IMR-90 (cell line): Measurements from ENCODE around the gene NEUROD4. TPM values are rescaled to one million over a fixed set of nuclear protein-coding genes. Genes with fewer than 3 reads are reported as not detected.

Experiments
- ATAC-seq: fragments of 200-7000 bp; cut with Tn5 transposase; 2 replicates; pipeline ENCODE4 v1.9.1; 2020; ENCODE audit warnings: low read depth, mild to moderate bottlenecking, moderate library complexity
- BruUV-seq: library from RNA; stranded (reverse); fragments of 400-500 nt; replicated peaks from 2 replicates; lab custom pipeline; 2021; lab: Mats Ljungman, UMichigan
- CTCF ChIA-PET: fragments of 300-600 bp; formaldehyde crosslinking; extraction: SDS; loops from one replicate; lab custom pipeline; 2021; ENCODE audit warnings: antibody characterized with exemption; lab: Yijun Ruan, JAX
- POLR2A ChIA-PET: fragments of 300-600 bp; sonication (Branson Sonifier 250); formaldehyde crosslinking; loops from one replicate; lab custom pipeline; 2022; ENCODE audit warnings: antibody characterized with exemption; ENCODE audit not compliant: unreplicated experiment; lab: Charles Lee
- DNase-seq: peaks from one replicate; pipeline ENCODE4 v3.0.0; 2013
- H2AFZ ChIP-seq: replicated peaks from 2 replicates; pipeline ENCODE3; 2013; ENCODE audit warnings: low read length, mild to moderate bottlenecking; ENCODE audit not compliant: poor library complexity
- H2AK5ac ChIP-seq: 2 replicates; pipeline ENCODE4 v1.6.1; 2013; ENCODE audit warnings: low read depth, low read length, inconsistent platforms
- H2AK9ac ChIP-seq: replicated peaks from 2 replicates; pipeline ENCODE3; 2013; ENCODE audit warnings: mild to moderate bottlenecking, low read depth, low read length, moderate library complexity; ENCODE audit not compliant: poor library complexity
- H2BK120ac ChIP-seq: 2 replicates; pipeline ENCODE4 v1.6.1; 2013; ENCODE audit warnings: low read depth, low read length, inconsistent platforms
- H2BK15ac ChIP-seq: 3 replicates; pipeline ENCODE4 v1.6.1; 2013; ENCODE audit warnings: low read depth, low read length, inconsistent platforms
- H2BK20ac ChIP-seq: 2 replicates; pipeline ENCODE4 v1.6.1; 2013; ENCODE audit warnings: low read depth, mild to moderate bottlenecking, inconsistent platforms, low read length, moderate library complexity
- H2BK5ac ChIP-seq: 2 replicates; pipeline ENCODE4 v1.6.1; 2013; ENCODE audit warnings: mild to moderate bottlenecking, low read depth, low read length, inconsistent platforms; ENCODE audit not compliant: poor library complexity, severe bottlenecking
- H3K14ac ChIP-seq: replicated peaks from 2 replicates; pipeline ENCODE4 v1.6.1; 2013; ENCODE audit warnings: low read depth, low read length, inconsistent platforms
- H3K18ac ChIP-seq: 2 replicates; pipeline ENCODE4 v1.6.1; 2013; ENCODE audit warnings: low read depth, low read length, control low read depth
- H3K23ac ChIP-seq: 2 replicates; pipeline ENCODE4 v1.6.1; 2013; ENCODE audit warnings: low read depth, low read length, inconsistent platforms
- H3K27ac ChIP-seq: 2 replicates; pipeline ENCODE4 v1.5.1; 2013; ENCODE audit warnings: mild to moderate bottlenecking, control low read depth, low read length; ENCODE audit not compliant: insufficient read depth
- H3K27me3 ChIP-seq: 2 replicates; pipeline ENCODE4 v1.6.1; 2013; ENCODE audit warnings: low read length; ENCODE audit not compliant: control insufficient read depth, insufficient read depth
- H3K36me3 ChIP-seq: 2 replicates; pipeline ENCODE4 v1.6.1; 2013; ENCODE audit warnings: low read length, mixed read lengths; ENCODE audit not compliant: control insufficient read depth, insufficient read depth
- H3K4ac ChIP-seq: 2 replicates; pipeline ENCODE4 v1.6.1; 2013; ENCODE audit warnings: low read depth, low read length, inconsistent platforms
- H3K4me1 ChIP-seq: 2 replicates; pipeline ENCODE4 v1.6.1; 2013; ENCODE audit warnings: low read length, mixed read lengths; ENCODE audit not compliant: control insufficient read depth, insufficient read depth
- H3K4me2 ChIP-seq: 2 replicates; pipeline ENCODE4 v1.6.1; 2013; ENCODE audit warnings: low read depth, mild to moderate bottlenecking, control low read depth, low read length, moderate library complexity
- H3K4me3 ChIP-seq: 2 replicates; pipeline ENCODE4 v1.5.1; 2013; ENCODE audit warnings: low read depth, mild to moderate bottlenecking, control low read depth, low read length, moderate library complexity; ENCODE audit not compliant: insufficient read depth
- H3K56ac ChIP-seq: 2 replicates; pipeline ENCODE4 v1.6.1; 2013; ENCODE audit warnings: low read length, inconsistent platforms; ENCODE audit not compliant: insufficient read depth; ENCODE audit errors: extremely low read depth
- H3K79me1 ChIP-seq, 2 experiments: 2 replicates each; pipeline ENCODE4 v1.6.1; 2013; ENCODE audit warnings: low read length in 2 of 2, inconsistent platforms in 1 of 2, low read depth in 1 of 2
- H3K9ac ChIP-seq: 2 replicates; pipeline ENCODE4 v1.6.1; 2013; ENCODE audit warnings: low read depth, low read length, control low read depth
- H3K9me1 ChIP-seq: 2 replicates; pipeline ENCODE4 v1.6.1; 2013; ENCODE audit warnings: low read length, inconsistent platforms; ENCODE audit not compliant: insufficient read depth
- H3K9me3 ChIP-seq: 2 replicates; pipeline ENCODE4 v1.6.1; 2013; ENCODE audit warnings: low read length; ENCODE audit not compliant: control insufficient read depth, insufficient read depth
- H4K20me1 ChIP-seq: 2 replicates; pipeline ENCODE4 v1.6.1; 2013; ENCODE audit warnings: low read length, inconsistent platforms; ENCODE audit not compliant: insufficient read depth
- H4K5ac ChIP-seq: 2 replicates; pipeline ENCODE4 v1.6.1; 2013; ENCODE audit warnings: mild to moderate bottlenecking, low read depth, low read length, control low read depth
- H4K8ac ChIP-seq, 2 experiments: 2 replicates each; pipeline ENCODE4 v1.6.1; 2013; ENCODE audit warnings: low read depth in 2 of 2, low read length in 2 of 2, control low read depth in 1 of 2, inconsistent platforms in 1 of 2
- H4K91ac ChIP-seq: 2 replicates; pipeline ENCODE4 v1.6.1; 2013; ENCODE audit warnings: low read depth, low read length, inconsistent platforms; ENCODE audit not compliant: insufficient read depth
- BHLHE40 ChIP-seq: fragments of 150-350 bp; IDR thresholded peaks from 2 replicates; pipeline ENCODE4 v1.6.1; 2016; ENCODE audit warnings: mild to moderate bottlenecking, low read depth, low read length
- CEBPB ChIP-seq: IDR thresholded peaks from 2 replicates; pipeline ENCODE4 v1.6.1; 2012; ENCODE audit warnings: low read depth, low read length, improper control_type of control experiment
- CHD1 ChIP-seq: IDR thresholded peaks from 2 replicates; pipeline ENCODE4 v1.6.1; 2012; ENCODE audit warnings: low read depth, low read length, improper control_type of control experiment
- FOS ChIP-seq: fragments of 150-350 bp; IDR thresholded peaks from 2 replicates; pipeline ENCODE4 v1.6.1; 2016; ENCODE audit warnings: low read depth, low read length
- MAFK ChIP-seq: IDR thresholded peaks from 2 replicates; pipeline ENCODE4 v1.6.1; 2012; ENCODE audit warnings: low read depth, low read length, improper control_type of control experiment
- MAZ ChIP-seq: IDR thresholded peaks from 2 replicates; pipeline ENCODE4 v1.6.1; 2012; ENCODE audit warnings: low read depth, mild to moderate bottlenecking, low read length, improper control_type of control experiment, moderate library complexity, borderline replicate concordance
- MXI1 ChIP-seq: IDR thresholded peaks from 2 replicates; pipeline ENCODE4 v1.6.1; 2012; ENCODE audit warnings: low read depth, mild to moderate bottlenecking, low read length, moderate library complexity, borderline replicate concordance
- NFE2L2 ChIP-seq: fragments of 150-350 bp; IDR thresholded peaks from 2 replicates; pipeline ENCODE4 v1.6.1; 2016; ENCODE audit warnings: low read depth, mild to moderate bottlenecking, low read length
- POLR2A ChIP-seq: IDR thresholded peaks from 2 replicates; pipeline ENCODE4 v1.6.1; 2012; ENCODE audit warnings: mild to moderate bottlenecking, low read depth, low read length
- RAD21 ChIP-seq: IDR thresholded peaks from 2 replicates; pipeline ENCODE4 v1.6.1; 2012; ENCODE audit warnings: low read length, improper control_type of control experiment
- RCOR1 ChIP-seq: IDR thresholded peaks from 2 replicates; pipeline ENCODE4 v1.6.1; 2012; ENCODE audit warnings: mild to moderate bottlenecking, low read length, improper control_type of control experiment; ENCODE audit not compliant: insufficient replicate concordance
- RFX5 ChIP-seq: IDR thresholded peaks from 2 replicates; pipeline ENCODE4 v1.8.0; 2012; ENCODE audit warnings: low read depth, mild to moderate bottlenecking, low read length, moderate library complexity
- SMC3 ChIP-seq: fragments of 150-350 bp; IDR thresholded peaks from 2 replicates; pipeline ENCODE4 v1.6.1; 2016; ENCODE audit warnings: low read depth, mild to moderate bottlenecking, antibody characterized with exemption, low read length, moderate library complexity
- WGBS, 2 experiments: methylation state at CpG; one replicate each; pipeline versions ENCODE4 v1.1.5 to v1.1.7; 2013; ENCODE audit warnings: missing lambda C conversion rate in 2 of 2; ENCODE audit not compliant: insufficient read length in 1 of 2; ENCODE audit errors: extremely low coverage in 2 of 2; 5-methylcytosine and 5-hydroxymethylcytosine counted together
- dilution Hi-C: fragments of 300-500 bp; cut with HindIII; formaldehyde crosslinking; loops from one replicate; pipeline ENCODE4 v1.14.3; 2018; ENCODE audit warnings: low sequenced_read_pairs; ENCODE audit not compliant: unreplicated experiment
- in situ Hi-C: fragments of 300-500 bp; cut with MboI; formaldehyde crosslinking; loops from 3 replicates; pipeline ENCODE4 v1.14.3; 2019; ENCODE audit warnings: low sequenced_read_pairs, inconsistent platforms, mixed read lengths
- intact Hi-C: fragments of 100-400 bp; cut with micrococcal nuclease; formaldehyde crosslinking; loops from 2 replicates; pipeline ENCODE4 v1.10.0; 2022
- polyA plus RNA-seq, 3 experiments: library from polyadenylated mRNA; depleted of rRNA; stranded (reverse); fragments of >200 nt; gene quantifications; 2 replicates each; pipeline ENCODE4 v1.2.3, GENCODE V29; 2012; ENCODE audit warnings: low replicate concordance in 1 of 3
- total RNA-seq: library from RNA; depleted of rRNA; stranded (reverse); fragments of >200 nt; gene quantifications from 2 replicates; pipeline ENCODE4 v1.2.3, GENCODE V29; 2012
- TF ChIP-seq, protein P1 (sequence below): fragments of 150-350 bp; IDR thresholded peaks from 2 replicates; pipeline ENCODE4 v1.6.1; 2017; ENCODE audit warnings: mild to moderate bottlenecking, antibody characterized with exemption, low read length, low read depth
- TF ChIP-seq, protein P2 (sequence below): fragments of 150-350 bp; IDR thresholded peaks from 2 replicates; pipeline ENCODE4 v1.6.1; 2016; ENCODE audit warnings: low read depth, mild to moderate bottlenecking, low read length, moderate library complexity, borderline replicate concordance
- TF ChIP-seq, protein P3 (sequence below): conservative IDR thresholded peaks from 2 replicates; pipeline ENCODE4 v1.5.1; 2012; ENCODE audit warnings: mild to moderate bottlenecking, low read depth, low read length, improper control_type of control experiment

The NEUROD4 gene
- total and polyA plus RNA-seq, 2 of the 4 experiments (the other 2 are of a cell fraction), result not detected

DNA sequence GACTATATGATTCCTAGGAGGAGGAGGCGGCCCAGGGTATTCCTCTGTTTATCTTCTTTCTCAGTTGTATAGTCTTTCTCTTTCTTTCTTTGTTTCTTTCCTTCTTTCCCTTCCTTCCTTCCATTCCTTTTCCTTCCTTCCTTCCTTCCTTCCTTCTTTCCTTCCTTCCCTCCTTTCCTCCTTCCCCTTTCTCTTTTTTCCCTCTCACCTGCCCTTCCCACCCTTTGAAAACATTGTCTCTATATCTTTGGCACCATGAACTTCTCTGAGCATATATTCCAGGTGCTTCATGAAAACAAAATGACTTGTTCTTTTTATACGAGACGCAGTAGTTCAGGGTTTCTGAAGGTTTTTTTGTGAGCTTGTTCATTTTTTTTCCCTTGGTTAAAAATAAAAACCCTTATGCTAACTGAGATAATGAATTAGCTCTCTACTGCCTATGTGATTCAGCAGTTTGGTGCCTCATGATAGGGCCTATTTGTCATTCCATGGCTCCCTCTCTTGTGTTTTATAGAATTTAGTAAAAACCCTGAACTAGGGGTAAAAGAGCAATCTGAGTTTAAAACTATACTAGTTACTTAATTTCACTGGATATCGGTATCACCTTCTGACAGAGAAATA, 32.1 kb upstream of the NEUROD4 start:
- H2AK5ac ChIP-seq, result no peak overlapping the region
- no CpG with 5 or more reads among the region's 4 CpGs for WGBS, 2 experiments
- no peak overlapping the region for H3K4me2 ChIP-seq
- no peak overlapping the region for H2BK120ac ChIP-seq
- no peak overlapping the region for H2BK5ac ChIP-seq
- no peak overlapping the region for H3K23ac ChIP-seq
- no peak for TF ChIP-seq CHD1
- TF ChIP-seq, protein P1, sequence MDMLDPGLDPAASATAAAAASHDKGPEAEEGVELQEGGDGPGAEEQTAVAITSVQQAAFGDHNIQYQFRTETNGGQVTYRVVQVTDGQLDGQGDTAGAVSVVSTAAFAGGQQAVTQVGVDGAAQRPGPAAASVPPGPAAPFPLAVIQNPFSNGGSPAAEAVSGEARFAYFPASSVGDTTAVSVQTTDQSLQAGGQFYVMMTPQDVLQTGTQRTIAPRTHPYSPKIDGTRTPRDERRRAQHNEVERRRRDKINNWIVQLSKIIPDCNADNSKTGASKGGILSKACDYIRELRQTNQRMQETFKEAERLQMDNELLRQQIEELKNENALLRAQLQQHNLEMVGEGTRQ, result no peak
- no peak for TF ChIP-seq RFX5
- no peak for TF ChIP-seq BHLHE40
- TF ChIP-seq NFE2L2, result no peak
- TF ChIP-seq CEBPB, result no peak
- TF ChIP-seq RCOR1, result no peak
- no peak for TF ChIP-seq POLR2A
- TF ChIP-seq FOS, result no peak
- TF ChIP-seq MAZ, result no peak
- TF ChIP-seq MXI1, result no peak
- TF ChIP-seq SMC3, result no peak
- no peak for TF ChIP-seq MAFK
- TF ChIP-seq, protein P2, sequence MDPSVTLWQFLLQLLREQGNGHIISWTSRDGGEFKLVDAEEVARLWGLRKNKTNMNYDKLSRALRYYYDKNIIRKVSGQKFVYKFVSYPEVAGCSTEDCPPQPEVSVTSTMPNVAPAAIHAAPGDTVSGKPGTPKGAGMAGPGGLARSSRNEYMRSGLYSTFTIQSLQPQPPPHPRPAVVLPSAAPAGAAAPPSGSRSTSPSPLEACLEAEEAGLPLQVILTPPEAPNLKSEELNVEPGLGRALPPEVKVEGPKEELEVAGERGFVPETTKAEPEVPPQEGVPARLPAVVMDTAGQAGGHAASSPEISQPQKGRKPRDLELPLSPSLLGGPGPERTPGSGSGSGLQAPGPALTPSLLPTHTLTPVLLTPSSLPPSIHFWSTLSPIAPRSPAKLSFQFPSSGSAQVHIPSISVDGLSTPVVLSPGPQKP, result no peak
- TF ChIP-seq RAD21, result no peak
- TF ChIP-seq, protein P3, sequence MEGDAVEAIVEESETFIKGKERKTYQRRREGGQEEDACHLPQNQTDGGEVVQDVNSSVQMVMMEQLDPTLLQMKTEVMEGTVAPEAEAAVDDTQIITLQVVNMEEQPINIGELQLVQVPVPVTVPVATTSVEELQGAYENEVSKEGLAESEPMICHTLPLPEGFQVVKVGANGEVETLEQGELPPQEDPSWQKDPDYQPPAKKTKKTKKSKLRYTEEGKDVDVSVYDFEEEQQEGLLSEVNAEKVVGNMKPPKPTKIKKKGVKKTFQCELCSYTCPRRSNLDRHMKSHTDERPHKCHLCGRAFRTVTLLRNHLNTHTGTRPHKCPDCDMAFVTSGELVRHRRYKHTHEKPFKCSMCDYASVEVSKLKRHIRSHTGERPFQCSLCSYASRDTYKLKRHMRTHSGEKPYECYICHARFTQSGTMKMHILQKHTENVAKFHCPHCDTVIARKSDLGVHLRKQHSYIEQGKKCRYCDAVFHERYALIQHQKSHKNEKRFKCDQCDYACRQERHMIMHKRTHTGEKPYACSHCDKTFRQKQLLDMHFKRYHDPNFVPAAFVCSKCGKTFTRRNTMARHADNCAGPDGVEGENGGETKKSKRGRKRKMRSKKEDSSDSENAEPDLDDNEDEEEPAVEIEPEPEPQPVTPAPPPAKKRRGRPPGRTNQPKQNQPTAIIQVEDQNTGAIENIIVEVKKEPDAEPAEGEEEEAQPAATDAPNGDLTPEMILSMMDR, result no peak
- no peaks in the 10 kb centered on the region for H3K79me1 ChIP-seq
- no peak overlapping the region for H3K9ac ChIP-seq
- dilution Hi-C loops, result no loop called here
- in situ Hi-C loops, result no loop called here
- H3K9me3 ChIP-seq, result no peaks in the 10 kb centered on the region
- no peak overlapping the region for H2BK20ac ChIP-seq
- H3K4ac ChIP-seq, result no peak overlapping the region
- ATAC-seq (no peak), DNase-seq (no peak)
- H2AFZ ChIP-seq, result no peak overlapping the region
- H2BK15ac ChIP-seq, result no peak overlapping the region
- H3K4me1 ChIP-seq, result no peaks in the 10 kb centered on the region
- H3K9me1 ChIP-seq, result no peaks in the 10 kb centered on the region
- no peaks in the 10 kb centered on the region for H4K20me1 ChIP-seq
- H3K14ac ChIP-seq, result no peak overlapping the region
- intact Hi-C loops, result no loop called here
- no peak overlapping the region for H4K5ac ChIP-seq
- H3K27me3 ChIP-seq, result peaks cover 3% of the 10 kb centered on the region
- ChIA-PET CTCF (interaction anchor here (0.6 kb wide), 1 partner anchor 62 kb away, joined by 6 read pairs; no protein-coding TSS in a partner anchor), POLR2A (no interaction called here)
- H4K91ac ChIP-seq, result no peak overlapping the region
- no TSS peak for BruUV-seq
- H2AK9ac ChIP-seq, result no peak overlapping the region
- no peaks in the 10 kb centered on the region for H3K36me3 ChIP-seq
- H3K27ac ChIP-seq, result no peak overlapping the region
- no peak overlapping the region for H3K18ac ChIP-seq
- no peak overlapping the region for H4K8ac ChIP-seq
- H3K56ac ChIP-seq, result no peak overlapping the region
- no peak overlapping the region for H3K4me3 ChIP-seq
